IMR-90 (cell line): ENCODE measurements around the gene PHACTR2.

Source experiments
- CTCF ChIP-seq: conservative IDR thresholded peaks from 2 replicates; pipeline ENCODE4 v1.5.1; 2012; ENCODE audit warnings: mild to moderate bottlenecking, low read depth, low read length, improper control_type of control experiment
- MAFK ChIP-seq: IDR thresholded peaks from 2 replicates; pipeline ENCODE4 v1.6.1; 2012; ENCODE audit warnings: low read depth, low read length, improper control_type of control experiment
- POLR2A ChIP-seq: IDR thresholded peaks from 2 replicates; pipeline ENCODE4 v1.6.1; 2012; ENCODE audit warnings: mild to moderate bottlenecking, low read depth, low read length
- RAD21 ChIP-seq: IDR thresholded peaks from 2 replicates; pipeline ENCODE4 v1.6.1; 2012; ENCODE audit warnings: low read length, improper control_type of control experiment
- SMC3 ChIP-seq: fragments of 150-350 bp; IDR thresholded peaks from 2 replicates; pipeline ENCODE4 v1.6.1; 2016; ENCODE audit warnings: low read depth, mild to moderate bottlenecking, antibody characterized with exemption, low read length, moderate library complexity

GRCh38 chr6:143864234-143864633, 186.5 kb downstream of the PHACTR2 start, which contains the start of gene ZC2HC1B:
- TF ChIP-seq CTCF (no peak), POLR2A (no peak), RAD21 (no peak), SMC3 (no peak), MAFK (no peak)
